Measurements from ENCODE around the gene VWF.
"Not testable (repeated sequence)": the region's sequence is repeated elsewhere in the genome, so short reads cannot be mapped to it uniquely, and the experiment has no call there.

VWF gene

GRCh38 chr12:6124411-6125309 lies at the start of gene VWF:
TSS of gene VWF (minus strand) at chr12:6124670. CDS start at chr12:6123196, 1,474 bp downstream.
- DNase-seq (ENCODE audit: low spot score) = no peak

GRCh38 chr12:6172862-6173261 lies 48.4 kb upstream of the VWF start:
- DNase-seq (ENCODE audit: low spot score) = no peak

DNA sequence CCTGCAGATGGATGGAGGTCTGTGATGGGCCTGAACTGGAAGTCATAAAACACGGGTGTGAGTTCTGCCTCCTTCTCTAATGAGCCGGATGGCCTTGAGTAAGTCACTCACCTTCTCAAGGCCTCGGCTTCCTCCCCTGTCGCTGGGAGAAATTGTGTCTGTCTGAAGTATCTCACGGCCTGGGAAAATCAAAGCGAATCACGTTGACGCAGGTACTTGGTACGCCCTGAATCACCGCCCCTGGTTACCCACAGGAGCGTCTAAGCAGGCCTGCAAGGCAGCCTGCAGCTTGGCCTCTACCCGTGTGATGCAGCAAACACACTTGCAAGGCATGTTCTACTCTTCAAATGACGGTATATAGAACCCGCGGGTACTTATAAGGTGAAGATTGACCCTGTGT lies 47.6 kb upstream of the VWF start:
- DNase-seq (ENCODE audit: low spot score) = no peak

- no peak for DNase-seq (ENCODE audit: low spot score)
Measured at GRCh38 chr12:6171409-6172015, 47.0 kb upstream of the VWF start.

GRCh38 chr12:6167327-6168280 lies 43.1 kb upstream of the VWF start:
- DNase-seq (ENCODE audit: low spot score) = no peak

GRCh38 chr12:6166808-6167207 lies 42.3 kb upstream of the VWF start:
- no peak for DNase-seq (ENCODE audit: low spot score)

DNA sequence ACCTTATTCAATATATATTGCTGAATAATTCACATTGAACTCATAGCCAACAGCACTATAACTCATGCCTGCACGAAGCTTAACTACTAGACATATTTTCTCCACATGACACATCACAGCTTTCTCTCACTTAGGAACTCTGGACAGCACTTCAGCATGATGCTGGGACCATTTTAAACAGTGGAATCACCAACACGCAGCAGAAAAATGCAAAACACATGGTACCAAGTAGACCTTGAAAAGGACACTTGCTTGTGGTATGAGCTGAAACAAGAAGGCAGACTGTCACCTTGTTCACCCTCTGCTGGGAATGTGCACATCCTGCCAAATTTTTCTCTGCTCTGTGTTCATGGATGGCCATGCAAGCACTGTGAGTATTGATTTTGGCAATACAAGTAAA lies 40.9 kb upstream of the VWF start:
- DNase-seq (ENCODE audit: low spot score) = no peak

DNA sequence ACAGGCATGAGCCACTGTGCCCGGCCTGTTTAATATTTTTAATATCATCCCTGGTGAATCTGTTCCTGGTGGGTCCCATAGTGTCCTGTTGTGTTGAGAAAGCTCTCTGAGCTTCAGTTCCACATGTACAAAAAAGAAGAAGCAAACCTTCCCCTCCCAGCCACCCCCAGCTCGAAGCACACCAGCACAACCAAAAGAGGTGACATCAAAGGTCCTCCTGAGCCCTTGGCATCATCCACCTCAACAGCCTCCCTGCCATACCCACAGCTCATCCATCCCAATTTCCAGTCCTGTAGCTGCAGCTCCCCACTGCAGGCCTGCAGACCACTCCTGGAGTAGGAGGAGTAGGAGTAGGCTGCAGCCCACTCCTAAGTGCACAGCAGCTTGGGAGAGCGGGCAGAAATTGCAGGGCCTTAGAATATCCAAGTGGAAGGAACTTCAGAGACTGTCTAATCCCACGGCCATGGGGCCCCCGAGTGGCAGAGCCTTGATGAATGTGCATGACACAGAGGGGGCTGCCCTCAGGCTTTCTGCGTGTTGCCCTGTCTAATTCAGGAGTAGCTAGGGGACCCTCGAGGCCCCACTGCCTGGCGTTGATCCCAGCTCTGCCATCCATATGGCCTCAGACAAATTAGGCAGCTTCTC lies 39.1 kb upstream of the VWF start:
- no peak for DNase-seq (ENCODE audit: low spot score)

GRCh38 chr12:6161124-6161882 lies 36.8 kb upstream of the VWF start:
- no peak for DNase-seq (ENCODE audit: low spot score)

DNA sequence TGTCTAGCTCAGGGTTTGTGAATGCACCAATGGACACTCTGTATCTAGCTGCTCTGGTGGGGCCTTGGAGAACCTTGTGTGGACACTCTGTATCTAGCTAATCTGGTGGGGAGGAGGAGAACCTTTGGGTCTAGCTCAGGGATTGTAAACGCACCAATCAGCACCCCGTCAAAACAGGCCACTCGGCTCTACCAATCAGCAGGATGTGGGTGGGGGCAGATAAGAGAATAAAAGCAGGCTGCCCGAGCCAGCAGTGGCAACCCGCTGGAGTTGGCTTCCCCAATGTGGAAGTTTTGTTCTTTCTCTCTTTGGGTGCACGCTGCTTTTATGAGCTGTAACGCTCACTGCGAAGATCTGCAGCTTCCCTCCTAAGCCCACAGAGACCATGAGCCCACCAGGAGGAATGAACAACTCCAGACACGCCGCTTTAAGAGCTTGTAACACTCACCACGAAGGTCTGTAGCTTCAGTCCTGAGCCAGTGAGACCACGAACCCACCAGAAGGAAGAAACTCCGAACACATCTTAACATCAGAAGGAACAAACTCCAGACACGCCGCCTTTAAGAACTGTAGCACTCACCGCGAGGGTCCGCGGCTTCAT lies 35.7 kb upstream of the VWF start:
- not testable (repeated sequence) for DNase-seq (ENCODE audit: low spot score)

DNA sequence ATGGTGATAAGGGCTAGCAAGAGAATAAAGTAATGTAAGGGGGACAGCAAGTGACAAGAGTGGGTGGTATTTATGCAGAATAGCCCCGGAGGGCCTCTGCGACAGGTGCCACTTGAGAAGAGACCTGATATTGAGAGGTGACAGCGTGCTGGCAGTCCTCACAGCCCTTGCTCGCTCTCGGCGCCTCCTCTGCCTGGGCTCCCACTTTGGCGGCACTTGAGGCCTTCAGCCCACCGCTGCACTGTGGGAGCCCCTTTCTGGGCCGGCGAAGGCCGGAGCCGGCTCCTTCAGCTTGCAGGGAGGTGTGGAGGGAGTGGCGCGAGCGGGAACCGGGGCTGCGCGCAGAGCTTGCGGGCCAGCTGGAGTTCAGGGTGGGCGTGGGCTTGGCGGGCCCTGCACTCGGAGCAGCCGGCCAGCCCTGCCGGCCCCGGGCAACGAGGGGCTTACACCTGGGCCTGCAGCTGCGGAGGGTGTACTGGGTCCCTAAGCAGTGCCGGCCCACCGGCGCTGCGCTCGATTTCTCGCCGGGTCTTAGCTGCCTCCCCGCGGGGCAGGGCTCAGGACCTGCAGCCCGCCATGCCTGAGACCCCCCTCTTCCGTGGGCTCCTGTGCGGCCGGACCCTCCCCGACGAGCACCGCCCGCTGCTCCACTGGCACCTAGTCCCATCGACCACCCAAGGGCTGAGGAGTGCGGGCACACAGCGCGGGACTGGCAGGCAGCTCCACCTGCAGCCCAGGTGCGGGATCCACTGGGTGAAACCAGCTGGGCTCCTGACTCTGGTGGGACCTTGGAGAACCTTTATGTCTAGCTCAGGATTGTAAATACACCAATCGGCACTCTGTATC lies 34.9 kb upstream of the VWF start:
- DNase-seq (ENCODE audit: low spot score) = not testable (repeated sequence)

GRCh38 chr12:6158749-6159148 lies 34.3 kb upstream of the VWF start:
- no peak for DNase-seq (ENCODE audit: low spot score)

DNA sequence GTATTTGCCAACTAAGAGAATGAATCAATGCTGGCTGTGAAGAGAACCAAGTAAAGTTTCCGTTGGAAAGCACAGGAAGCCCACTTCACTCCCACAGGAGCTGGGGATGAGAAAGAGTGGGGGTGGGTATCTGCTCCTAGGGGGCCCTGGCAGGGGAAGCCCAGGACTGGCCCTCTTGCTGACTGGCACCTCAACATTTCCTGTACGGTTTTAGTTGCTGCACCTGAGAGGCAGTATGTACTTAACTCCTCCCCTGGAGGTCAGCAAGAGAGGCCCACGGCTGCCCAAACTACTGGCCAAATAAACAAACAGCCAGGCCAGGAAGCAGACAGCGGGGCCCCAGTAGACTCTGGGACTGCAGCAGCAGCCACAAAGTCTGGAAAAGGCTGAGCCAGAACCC lies 33.8 kb upstream of the VWF start:
- no peak for DNase-seq (ENCODE audit: low spot score)

GRCh38 chr12:6157482-6157881 lies 33.0 kb upstream of the VWF start:
- DNase-seq (ENCODE audit: low spot score) = no peak

GRCh38 chr12:6154730-6155459 lies 30.4 kb upstream of the VWF start:
- DNase-seq (ENCODE audit: low spot score) = no peak

DNA sequence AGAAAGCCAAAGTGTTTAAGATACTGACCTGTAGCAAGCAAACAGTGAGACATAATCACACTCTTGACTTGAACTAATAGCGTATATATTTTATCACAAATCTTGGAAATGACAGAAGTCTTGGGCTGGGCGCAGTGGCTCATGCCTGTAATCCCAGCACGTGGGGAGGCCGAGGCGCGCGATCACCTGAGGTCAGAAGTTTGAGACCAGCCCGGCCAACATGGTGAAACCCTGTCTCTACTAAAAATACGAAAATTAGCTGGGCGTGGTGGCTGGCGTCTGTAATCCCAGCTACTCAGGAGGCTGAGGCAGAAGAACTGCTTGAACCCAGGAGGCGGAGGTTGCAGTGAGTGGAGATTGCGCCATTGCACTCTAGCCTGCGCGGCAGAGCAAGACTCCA lies 24.3 kb upstream of the VWF start:
- DNase-seq (ENCODE audit: low spot score) = not testable (repeated sequence)

DNA sequence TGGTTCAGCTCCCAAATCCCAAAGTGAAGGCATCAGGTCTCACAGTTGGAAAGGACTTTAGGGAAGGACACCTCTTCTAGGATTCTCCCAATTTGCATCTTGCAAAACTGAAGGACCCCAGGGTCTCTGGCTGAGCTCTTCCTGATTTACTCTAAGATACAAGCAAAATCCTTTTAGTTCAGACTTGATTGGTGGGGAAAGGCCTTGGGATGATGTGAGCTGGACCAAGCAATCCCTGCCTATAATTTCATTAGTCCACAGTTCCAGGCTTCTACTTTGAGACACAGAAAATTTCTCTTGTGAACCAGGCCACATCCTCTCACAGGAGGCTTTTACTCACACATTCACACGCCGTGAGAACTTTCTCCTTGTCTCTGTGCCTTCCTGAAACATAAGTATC lies 23.6 kb upstream of the VWF start:
- DNase-seq (ENCODE audit: low spot score) = no peak

- no peak for DNase-seq (ENCODE audit: low spot score)
Measured at GRCh38 chr12:6146951-6147350, 22.5 kb upstream of the VWF start.

DNA sequence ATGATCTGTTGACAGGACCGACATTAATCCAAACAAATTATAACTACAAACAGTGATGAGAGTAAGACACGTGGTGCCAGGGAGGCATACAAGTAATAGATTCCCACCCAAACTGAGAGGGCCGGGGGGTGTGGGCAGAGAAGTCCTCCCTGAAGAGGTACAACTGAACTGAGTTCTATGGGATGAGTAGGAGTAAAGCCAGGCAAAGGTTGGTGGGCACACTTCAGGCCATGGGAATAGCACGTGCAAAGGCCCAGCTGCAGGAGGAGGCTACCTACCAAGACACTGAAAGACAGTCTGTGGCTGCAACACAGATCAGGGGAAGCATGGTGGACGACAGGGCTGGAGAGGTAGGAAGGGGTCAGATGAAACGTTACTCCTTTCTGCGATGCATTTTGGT lies 22.0 kb upstream of the VWF start:
- no peak for DNase-seq (ENCODE audit: low spot score)
